IPS DF 6.9 (cell line): ENCODE data around the gene DNLZ.
"Not testable (repeated sequence)": the region's sequence is repeated elsewhere in the genome, so short reads cannot be mapped to it uniquely, and the experiment has no call there.

Source experiments
- DNase-seq: peaks from one replicate; pipeline ENCODE4 v3.0.0-alpha.2; 2013; ENCODE audit warnings: low read depth, low spot score
- H3K27ac ChIP-seq: one replicate; pipeline ENCODE4 v1.5.1; 2013; ENCODE audit warnings: low read length, control low read depth
- H3K27me3 ChIP-seq: 2 replicates; pipeline ENCODE4 v1.6.1; 2013; ENCODE audit warnings: mild to moderate bottlenecking, low read length; ENCODE audit not compliant: control insufficient read depth, insufficient read depth
- H3K36me3 ChIP-seq: 2 replicates; pipeline ENCODE4 v1.6.1; 2013; ENCODE audit warnings: low read length; ENCODE audit not compliant: control insufficient read depth, insufficient read depth
- H3K4me1 ChIP-seq: 2 replicates; pipeline ENCODE4 v1.6.1; 2013; ENCODE audit warnings: low read length; ENCODE audit not compliant: control insufficient read depth, insufficient read depth
- H3K4me3 ChIP-seq: 2 replicates; pipeline ENCODE4 v1.5.1; 2013; ENCODE audit warnings: mild to moderate bottlenecking, low read length
- H3K9me3 ChIP-seq: 2 replicates; pipeline ENCODE4 v1.6.1; 2013; ENCODE audit warnings: low read length, inconsistent platforms; ENCODE audit not compliant: control insufficient read depth, insufficient read depth
- WGBS: extraction: QIAGEN DNeasy Blood & Tissue Kit; methylation state at CpG from one replicate; pipeline ENCODE4 v1.1.7; 2013; ENCODE audit warnings: mixed read lengths, missing lambda C conversion rate; ENCODE audit not compliant: insufficient read length, insufficient coverage; 5-methylcytosine and 5-hydroxymethylcytosine counted together

The DNLZ gene

GRCh38 chr9:136325358-136325757 is 38.2 kb downstream of the DNLZ start:
- Histone ChIP-seq H3K27me3 (no peaks in the 10 kb centered on the region), H3K27ac (no peak overlapping the region), H3K4me1 (peaks cover 9% of the 10 kb centered on the region), H3K9me3 (no peaks in the 10 kb centered on the region), H3K4me3 (no peak overlapping the region), H3K36me3 (no peaks in the 10 kb centered on the region)
- WGBS = no CpG with 5 or more reads among the region's 13 CpGs
- DNase-seq = no peak

- WGBS = no CpG with 5 or more reads among the region's 24 CpGs
- no peak for DNase-seq
- no peaks in the 10 kb centered on the region for H3K36me3 ChIP-seq
- H3K27me3 ChIP-seq = no peaks in the 10 kb centered on the region
- no peaks in the 10 kb centered on the region for H3K9me3 ChIP-seq
- H3K4me3 ChIP-seq = no peak overlapping the region
- peaks cover 9% of the 10 kb centered on the region for H3K4me1 ChIP-seq
- H3K27ac ChIP-seq = no peak overlapping the region
Measured at GRCh38 chr9:136324501-136325300, 38.8 kb downstream of the DNLZ start.

- Histone ChIP-seq H3K9me3 (no peaks in the 10 kb centered on the region), H3K4me1 (peaks cover 9% of the 10 kb centered on the region), H3K4me3 (no peak overlapping the region), H3K27ac (no peak overlapping the region), H3K27me3 (no peaks in the 10 kb centered on the region), H3K36me3 (no peaks in the 10 kb centered on the region)
- no peak for DNase-seq
- no CpG with 5 or more reads among the region's 17 CpGs for WGBS
Measured at GRCh38 chr9:136323371-136323789, 40.2 kb downstream of the DNLZ start.

- Histone ChIP-seq H3K36me3 (no peaks in the 10 kb centered on the region), H3K27ac (no peak overlapping the region), H3K4me1 (peaks cover 7% of the 10 kb centered on the region), H3K4me3 (no peak overlapping the region), H3K9me3 (no peaks in the 10 kb centered on the region), H3K27me3 (no peaks in the 10 kb centered on the region)
- no CpG with 5 or more reads among the region's 23 CpGs for WGBS
- DNase-seq = no peak
Measured at GRCh38 chr9:136322756-136323330, 40.7 kb downstream of the DNLZ start.

GRCh38 chr9:136321561-136321960 is 42.0 kb downstream of the DNLZ start:
- H3K27ac ChIP-seq = no peak overlapping the region
- H3K4me3 ChIP-seq = no peak overlapping the region
- no peak for DNase-seq
- H3K9me3 ChIP-seq = no peaks in the 10 kb centered on the region
- H3K4me1 ChIP-seq = peaks cover 4% of the 10 kb centered on the region
- no peaks in the 10 kb centered on the region for H3K27me3 ChIP-seq
- no peaks in the 10 kb centered on the region for H3K36me3 ChIP-seq
- WGBS = no CpG with 5 or more reads among the region's 19 CpGs

- H3K27me3 ChIP-seq, DNase-seq: not testable (repeated sequence)
Measured at GRCh38 chr9:136320972-136321371, 42.6 kb downstream of the DNLZ start.

GRCh38 chr9:136319955-136320354 is 43.6 kb downstream of the DNLZ start:
- no CpG with 5 or more reads among the region's 3 CpGs for WGBS
- H3K27ac ChIP-seq, DNase-seq, H3K4me1 ChIP-seq, H3K27me3 ChIP-seq, H3K36me3 ChIP-seq, H3K4me3 ChIP-seq, H3K9me3 ChIP-seq: not testable (repeated sequence)

More at GRCh38 chr9:136320972-136321371, 42.6 kb downstream of the DNLZ start:
- H3K9me3 ChIP-seq, H3K4me3 ChIP-seq, H3K36me3 ChIP-seq, H3K4me1 ChIP-seq, H3K27ac ChIP-seq: not testable (repeated sequence)

GRCh38 chr9:136319244-136319643 is 44.3 kb downstream of the DNLZ start:
- H3K4me1 ChIP-seq, H3K4me3 ChIP-seq, DNase-seq, H3K36me3 ChIP-seq, H3K27ac ChIP-seq, H3K9me3 ChIP-seq, H3K27me3 ChIP-seq: not testable (repeated sequence)
- no CpG with 5 or more reads among the region's 14 CpGs for WGBS

GRCh38 chr9:136318776-136319241 is 44.7 kb downstream of the DNLZ start:
- Histone ChIP-seq H3K9me3 (no peaks in the 10 kb centered on the region), H3K27me3 (no peaks in the 10 kb centered on the region), H3K4me1 (no peaks in the 10 kb centered on the region; the same call in 1 of the 2 replicates), H3K27ac (no peak overlapping the region), H3K36me3 (no peaks in the 10 kb centered on the region), H3K4me3 (no peak overlapping the region)
- no peak for DNase-seq
- no CpG with 5 or more reads among the region's 16 CpGs for WGBS

GRCh38 chr9:136318111-136318775 is 45.3 kb downstream of the DNLZ start:
- Histone ChIP-seq H3K36me3 (no peaks in the 10 kb centered on the region), H3K4me1 (no peaks in the 10 kb centered on the region; the same call in 1 of the 2 replicates), H3K9me3 (no peaks in the 10 kb centered on the region), H3K4me3 (no peak overlapping the region), H3K27ac (no peak overlapping the region), H3K27me3 (no peaks in the 10 kb centered on the region)
- no peak for DNase-seq
- WGBS = no CpG with 5 or more reads among the region's 21 CpGs
